ENCODE measurements around the gene GRM7. TPM values are rescaled to one million over a fixed set of nuclear protein-coding genes. Genes with fewer than 3 reads are reported as not detected.
A peak's percentile ranks its signal among the peaks of the same experiment; 100 is the strongest.
"Not testable (repeated sequence)": the region's sequence is repeated elsewhere in the genome, so short reads cannot be mapped to it uniquely, and the experiment has no call there.

GRM7 gene
- not detected for total RNA-seq

- peak; percentile 25 for ATAC-seq
Observed at GRCh38 chr3:6860954-6861624, at the start of gene GRM7. TSS of gene GRM7 (plus strand) at chr3:6861115.

- no peak for ATAC-seq
Observed at GRCh38 chr3:6821411-6821810, 39.5 kb upstream of the GRM7 start.

- ATAC-seq = no peak
Observed at GRCh38 chr3:6825524-6825923, 35.4 kb upstream of the GRM7 start.

GRCh38 chr3:6827453-6827852, 33.5 kb upstream of the GRM7 start:
- no peak for ATAC-seq

- no peak for ATAC-seq
Observed at GRCh38 chr3:6844723-6845122, 16.2 kb upstream of the GRM7 start.

- ATAC-seq = no peak
Observed at GRCh38 chr3:6854184-6854583, 6.7 kb upstream of the GRM7 start.

- no peak for ATAC-seq
Observed at GRCh38 chr3:6857510-6857909, 3.4 kb upstream of the GRM7 start.

- no peak for ATAC-seq
Observed at GRCh38 chr3:6860149-6860953, 564 bp upstream of the GRM7 start.

GRCh38 chr3:6861625-6862000, 698 bp downstream of the GRM7 start:
- no peak for ATAC-seq

- ATAC-seq = no peak
Observed at GRCh38 chr3:6862041-6862879, 1.3 kb downstream of the GRM7 start.

GRCh38 chr3:6862880-6863195, 1.9 kb downstream of the GRM7 start:
- no peak for ATAC-seq

GRCh38 chr3:6867269-6867668, 6.4 kb downstream of the GRM7 start:
- ATAC-seq = no peak

GRCh38 chr3:6878731-6879130, 17.8 kb downstream of the GRM7 start:
- ATAC-seq = no peak

- no peak for ATAC-seq
Observed at GRCh38 chr3:6912240-6912639, 51.3 kb downstream of the GRM7 start.

GRCh38 chr3:6915898-6916297, 55.0 kb downstream of the GRM7 start:
- ATAC-seq = no peak

- ATAC-seq = no peak
Observed at GRCh38 chr3:6921066-6921465, 60.2 kb downstream of the GRM7 start.

GRCh38 chr3:6921876-6922275, 61.0 kb downstream of the GRM7 start:
- ATAC-seq = no peak

GRCh38 chr3:6928064-6928463, 67.1 kb downstream of the GRM7 start:
- ATAC-seq = peak; percentile 44

GRCh38 chr3:6929918-6930317, 69.0 kb downstream of the GRM7 start:
- no peak for ATAC-seq

- not testable (repeated sequence) for ATAC-seq
Observed at GRCh38 chr3:6935418-6935817, 74.5 kb downstream of the GRM7 start.

- no peak for ATAC-seq
Observed at GRCh38 chr3:6935970-6936369, 75.1 kb downstream of the GRM7 start.

- no peak for ATAC-seq
Observed at GRCh38 chr3:6962801-6963200, 101.9 kb downstream of the GRM7 start.

- no peak for ATAC-seq
Observed at GRCh38 chr3:6965881-6966280, 105.0 kb downstream of the GRM7 start.

- ATAC-seq = no peak
Observed at GRCh38 chr3:6971933-6972332, 111.0 kb downstream of the GRM7 start.
